ENCODE results near the gene CRADD.
"Not testable (repeated sequence)": the region's sequence is repeated elsewhere in the genome, so short reads cannot be mapped to it uniquely, and the experiment has no call there.

CRADD gene

GRCh38 chr12:93677195-93678064 is at the start of gene CRADD:
Gene CRADD (plus strand): TSS chr12:93677375.
- peak; percentile 79 for DNase-seq

- no peak for DNase-seq
These were observed 44.8 kb upstream of the CRADD start for GRCh38 chr12:93632383-93632782.

- no peak for DNase-seq
These were observed 42.8 kb upstream of the CRADD start for GRCh38 chr12:93634416-93634815.

GRCh38 chr12:93636708-93637107 is 40.5 kb upstream of the CRADD start:
- DNase-seq: no peak

GRCh38 chr12:93638095-93638494 is 39.1 kb upstream of the CRADD start:
- DNase-seq: no peak

- no peak for DNase-seq
These were observed 38.2 kb upstream of the CRADD start for GRCh38 chr12:93638954-93639353.

- DNase-seq: no peak
These were observed 37.8 kb upstream of the CRADD start for GRCh38 chr12:93639406-93639805.

GRCh38 chr12:93641380-93641779 is 35.8 kb upstream of the CRADD start:
- not testable (repeated sequence) for DNase-seq

GRCh38 chr12:93642751-93643150 is 34.4 kb upstream of the CRADD start:
- DNase-seq: no peak

GRCh38 chr12:93645702-93646101 is 31.5 kb upstream of the CRADD start:
- no peak for DNase-seq

- no peak for DNase-seq
These were observed 26.5 kb upstream of the CRADD start for GRCh38 chr12:93650626-93651025.

GRCh38 chr12:93653079-93653478 is 24.1 kb upstream of the CRADD start:
- DNase-seq: no peak

- no peak for DNase-seq
These were observed 23.5 kb upstream of the CRADD start for GRCh38 chr12:93653712-93654111.

- DNase-seq: no peak
These were observed 22.8 kb upstream of the CRADD start for GRCh38 chr12:93654421-93654820.

- DNase-seq: no peak
These were observed 20.1 kb upstream of the CRADD start for GRCh38 chr12:93657071-93657470.

- no peak for DNase-seq
These were observed 16.2 kb upstream of the CRADD start for GRCh38 chr12:93661021-93661420.

GRCh38 chr12:93663006-93663728 is 14.0 kb upstream of the CRADD start:
- no peak for DNase-seq

- no peak for DNase-seq
These were observed 13.5 kb upstream of the CRADD start for GRCh38 chr12:93663729-93664084.

- DNase-seq: no peak
These were observed 12.5 kb upstream of the CRADD start for GRCh38 chr12:93664573-93665138.

GRCh38 chr12:93667672-93668071 is 9.5 kb upstream of the CRADD start:
- no peak for DNase-seq

- DNase-seq: no peak
These were observed 8.2 kb upstream of the CRADD start for GRCh38 chr12:93668919-93669418.

- no peak for DNase-seq
These were observed 7.7 kb upstream of the CRADD start for GRCh38 chr12:93669452-93669851.

- no peak for DNase-seq
These were observed 7.1 kb upstream of the CRADD start for GRCh38 chr12:93670104-93670503.

GRCh38 chr12:93671044-93671443 is 6.1 kb upstream of the CRADD start:
- no peak for DNase-seq

All from activated effector memory CD4-positive, alpha-beta T cell treated with Interleukin-2 at 50 U/mL for 16 hours (primary cell).